OCI-LY1 (cell line): ENCODE measurements around the gene CCDC120.

Source experiments
- EZH2 ChIP-seq: fragments of 200-600 bp; sonication (generic), shearing (Covaris generic); IDR thresholded peaks from 2 replicates; pipeline ENCODE4 v1.8.0; 2017; ENCODE audit warnings: borderline replicate concordance, mixed run types, mild to moderate bottlenecking, antibody characterized with exemption, low read length, moderate library complexity, mixed read lengths
- TF ChIP-seq, protein P1 (sequence below): fragments of 200-600 bp; sonication (generic), shearing (Covaris generic); IDR thresholded peaks from 2 replicates; pipeline ENCODE4 v1.5.1; 2017; ENCODE audit warnings: mild to moderate bottlenecking, antibody characterized with exemption, low read length, moderate library complexity, mixed read lengths

- TF ChIP-seq, protein P1, sequence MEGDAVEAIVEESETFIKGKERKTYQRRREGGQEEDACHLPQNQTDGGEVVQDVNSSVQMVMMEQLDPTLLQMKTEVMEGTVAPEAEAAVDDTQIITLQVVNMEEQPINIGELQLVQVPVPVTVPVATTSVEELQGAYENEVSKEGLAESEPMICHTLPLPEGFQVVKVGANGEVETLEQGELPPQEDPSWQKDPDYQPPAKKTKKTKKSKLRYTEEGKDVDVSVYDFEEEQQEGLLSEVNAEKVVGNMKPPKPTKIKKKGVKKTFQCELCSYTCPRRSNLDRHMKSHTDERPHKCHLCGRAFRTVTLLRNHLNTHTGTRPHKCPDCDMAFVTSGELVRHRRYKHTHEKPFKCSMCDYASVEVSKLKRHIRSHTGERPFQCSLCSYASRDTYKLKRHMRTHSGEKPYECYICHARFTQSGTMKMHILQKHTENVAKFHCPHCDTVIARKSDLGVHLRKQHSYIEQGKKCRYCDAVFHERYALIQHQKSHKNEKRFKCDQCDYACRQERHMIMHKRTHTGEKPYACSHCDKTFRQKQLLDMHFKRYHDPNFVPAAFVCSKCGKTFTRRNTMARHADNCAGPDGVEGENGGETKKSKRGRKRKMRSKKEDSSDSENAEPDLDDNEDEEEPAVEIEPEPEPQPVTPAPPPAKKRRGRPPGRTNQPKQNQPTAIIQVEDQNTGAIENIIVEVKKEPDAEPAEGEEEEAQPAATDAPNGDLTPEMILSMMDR = no peak
- no peak for TF ChIP-seq EZH2
Measured at GRCh38 chrX:49089553-49089952, 30.8 kb downstream of the CCDC120 start.
